H9 (cell line): ENCODE results near the gene RRP12. TPM values are rescaled to one million over a fixed set of nuclear protein-coding genes. Genes with fewer than 3 reads are reported as not detected.

Experiments used
- DNase-seq: peaks from one replicate; pipeline ENCODE4 v3.0.0-alpha.2; 2017
- H2AFZ ChIP-seq: one replicate; pipeline ENCODE4 v1.6.1; 2013; ENCODE audit warnings: mild to moderate bottlenecking, low read length, control low read depth, moderate library complexity
- H2AK5ac ChIP-seq: 2 replicates; pipeline ENCODE4 v1.6.1; 2013; ENCODE audit warnings: low read length, control low read depth, mixed read lengths; ENCODE audit not compliant: insufficient read length
- H2BK120ac ChIP-seq: one replicate; pipeline ENCODE4 v1.6.1; 2013; ENCODE audit warnings: low read depth, mild to moderate bottlenecking, low read length, control low read depth, inconsistent platforms; ENCODE audit not compliant: poor library complexity, severe bottlenecking
- H2BK12ac ChIP-seq: 2 replicates; pipeline ENCODE4 v1.6.1; 2013; ENCODE audit warnings: low read length, control low read depth, mixed read lengths, low read depth; ENCODE audit not compliant: insufficient read length
- H2BK15ac ChIP-seq: 2 replicates; pipeline ENCODE4 v1.6.1; 2013; ENCODE audit warnings: low read depth, low read length, control low read depth
- H2BK20ac ChIP-seq: one replicate; pipeline ENCODE4 v1.6.1; 2013; ENCODE audit warnings: low read depth, mild to moderate bottlenecking, low read length, control low read depth, inconsistent platforms; ENCODE audit not compliant: poor library complexity, severe bottlenecking
- H2BK5ac ChIP-seq: 2 replicates; pipeline ENCODE4 v1.6.1; 2013; ENCODE audit warnings: low read length, control low read depth, mixed read lengths; ENCODE audit not compliant: insufficient read length
- H3K14ac ChIP-seq: 2 replicates; pipeline ENCODE4 v1.6.1; 2013; ENCODE audit warnings: low read length, control low read depth; ENCODE audit not compliant: insufficient read depth
- H3K18ac ChIP-seq: 2 replicates; pipeline ENCODE4 v1.6.1; 2013; ENCODE audit warnings: low read depth, mild to moderate bottlenecking, mixed read lengths, low read length, control low read depth; ENCODE audit not compliant: insufficient read length
- H3K23ac ChIP-seq: 2 replicates; pipeline ENCODE4 v1.6.1; 2013; ENCODE audit warnings: low read length, control low read depth, mixed read lengths, low read depth; ENCODE audit not compliant: insufficient read length
- H3K23me2 ChIP-seq: 2 replicates; pipeline ENCODE4 v1.6.1; 2013; ENCODE audit warnings: low read depth, mild to moderate bottlenecking, mixed read lengths, low read length, control low read depth; ENCODE audit not compliant: insufficient read length, poor library complexity, severe bottlenecking
- H3K27ac ChIP-seq: 2 replicates; pipeline ENCODE4 v1.5.1; 2013; ENCODE audit warnings: low read length, control low read depth, mixed read lengths, low read depth; ENCODE audit not compliant: insufficient read length
- H3K27me3 ChIP-seq: 2 replicates; pipeline ENCODE4 v1.6.1; 2013; ENCODE audit warnings: low read length, control low read depth, inconsistent platforms; ENCODE audit not compliant: insufficient read depth
- H3K4ac ChIP-seq: 2 replicates; pipeline ENCODE4 v1.6.1; 2013; ENCODE audit warnings: low read depth, mild to moderate bottlenecking, control low read depth, inconsistent platforms, low read length, moderate library complexity
- H3K4me1 ChIP-seq: 2 replicates; pipeline ENCODE4 v1.6.1; 2013; ENCODE audit warnings: low read length, control low read depth, inconsistent platforms; ENCODE audit not compliant: insufficient read depth
- H3K4me2 ChIP-seq: 2 replicates; pipeline ENCODE4 v1.6.1; 2013; ENCODE audit warnings: low read length, control low read depth, mixed read lengths; ENCODE audit not compliant: insufficient read length, insufficient read depth
- H3K56ac ChIP-seq: 2 replicates; pipeline ENCODE4 v1.6.1; 2013; ENCODE audit warnings: low read depth, mild to moderate bottlenecking, mixed read lengths, low read length, control low read depth; ENCODE audit not compliant: insufficient read length
- H3K79me1 ChIP-seq: 2 replicates; pipeline ENCODE4 v1.6.1; 2013; ENCODE audit warnings: low read depth, mild to moderate bottlenecking, moderate library complexity, low read length, control low read depth, inconsistent platforms; ENCODE audit not compliant: insufficient read depth, poor library complexity, severe bottlenecking
- H3K79me2 ChIP-seq: 2 replicates; pipeline ENCODE4 v1.6.1; 2013; ENCODE audit warnings: low read length, control low read depth, inconsistent platforms; ENCODE audit not compliant: insufficient read depth
- H3K9ac ChIP-seq: 2 replicates; pipeline ENCODE4 v1.6.1; 2013; ENCODE audit warnings: low read length, control low read depth, mixed read lengths; ENCODE audit not compliant: insufficient read length; ENCODE audit errors: extremely low read depth
- H3K9me3 ChIP-seq: one replicate; pipeline ENCODE4 v1.6.1; 2013; ENCODE audit warnings: low read depth, low read length, inconsistent platforms; ENCODE audit not compliant: control insufficient read depth
- H3T11ph ChIP-seq: one replicate; pipeline ENCODE4 v1.6.1; 2013; ENCODE audit warnings: mild to moderate bottlenecking, low read length, control low read depth, inconsistent platforms
- H4K20me1 ChIP-seq: one replicate; pipeline ENCODE4 v1.6.1; 2013; ENCODE audit not compliant: control insufficient read depth, insufficient read length, insufficient read depth
- H4K5ac ChIP-seq: 2 replicates; pipeline ENCODE4 v1.6.1; 2013; ENCODE audit warnings: low read depth, mild to moderate bottlenecking, mixed read lengths, low read length, control low read depth; ENCODE audit not compliant: insufficient read length
- H4K8ac ChIP-seq: replicated peaks from 2 replicates; pipeline ENCODE4 v1.6.1; 2013; ENCODE audit warnings: low read length, control low read depth, mixed read lengths, low read depth; ENCODE audit not compliant: insufficient read length
- H4K91ac ChIP-seq: 2 replicates; pipeline ENCODE4 v1.6.1; 2013; ENCODE audit warnings: low read depth, mild to moderate bottlenecking, moderate library complexity, mixed read lengths, low read length, control low read depth; ENCODE audit not compliant: insufficient read length
- H3K27ac Mint-ChIP-seq, 3 experiments: 2 replicates in 2 of 3; 3 replicates in 1 of 3; pipeline ENCODE4 v1.8.0; 2020 to 2021; ENCODE audit warnings: mixed read lengths in 3 of 3, mild to moderate bottlenecking in 1 of 3, moderate library complexity in 1 of 3
- H3K27me3 Mint-ChIP-seq: 2 replicates; pipeline ENCODE4 v1.8.0; 2021; ENCODE audit warnings: low read depth, mild to moderate bottlenecking, moderate library complexity, mixed read lengths
- H3K36me3 Mint-ChIP-seq, 3 experiments: 2 replicates in 2 of 3; 3 replicates in 1 of 3; pipeline ENCODE4 v1.8.0; 2020 to 2021; ENCODE audit warnings: low read depth in 3 of 3, mixed read lengths in 3 of 3; ENCODE audit not compliant: insufficient read depth in 1 of 3
- H3K4me1 Mint-ChIP-seq, 2 experiments: 2 replicates each; pipeline ENCODE4 v1.8.0; 2020; ENCODE audit warnings: mixed read lengths in 2 of 2
- H3K4me3 Mint-ChIP-seq, 2 experiments: 2 replicates in 1 of 2; 3 replicates in 1 of 2; pipeline ENCODE4 v1.8.0; 2020 to 2021; ENCODE audit warnings: mild to moderate bottlenecking in 2 of 2, mixed read lengths in 2 of 2, moderate library complexity in 1 of 2
- H3K9me3 Mint-ChIP-seq, 2 experiments: 2 replicates in 1 of 2; 3 replicates in 1 of 2; pipeline ENCODE4 v1.8.0; 2020; ENCODE audit warnings: mild to moderate bottlenecking in 2 of 2, mixed read lengths in 2 of 2, moderate library complexity in 1 of 2
- CTCF ChIP-seq: fragments of 200-600 bp; sonication (generic); conservative IDR thresholded peaks from 3 replicates; pipeline ENCODE4 v1.8.0; 2021; ENCODE audit warnings: antibody characterized with exemption, mild to moderate bottlenecking
- WGBS: extraction: QIAGEN DNeasy Blood & Tissue Kit; methylation state at CpG from one replicate; pipeline ENCODE4 v1.1.7; 2013; ENCODE audit warnings: missing lambda C conversion rate, low lambda C conversion rate, mixed read lengths; ENCODE audit not compliant: insufficient read length; ENCODE audit errors: extremely low coverage; 5-methylcytosine and 5-hydroxymethylcytosine counted together
- total RNA-seq: library from RNA; stranded (reverse); gene quantifications from 2 replicates; pipeline ENCODE4 v1.2.1, GENCODE V29; 2021

The RRP12 gene
- total RNA-seq, 1 experiment from 2014 or later: 71.6 TPM

- Mint-ChIP-seq H3K27me3 (no peaks in the 10 kb centered on the region), H3K27ac (peak overlapping the region in 2 of 3 experiments; percentile 47 to 92; a peak in 1 of 7 replicates), H3K36me3 (peaks cover 30 to 82% (median 55%) of the 10 kb centered on the region in 3 experiments), H3K4me1 (no peaks in the 10 kb centered on the region), H3K4me3 (no peak overlapping the region), H3K9me3 (no peaks in the 10 kb centered on the region)
- Histone ChIP-seq H3K23me2 (no peaks in the 10 kb centered on the region), H3K79me1 (no peaks in the 10 kb centered on the region), H4K20me1 (no peaks in the 10 kb centered on the region), H4K5ac (no peak overlapping the region), H3T11ph (no peak overlapping the region), H2BK20ac (no peak overlapping the region), H3K9me3 (no peaks in the 10 kb centered on the region), H3K4me2 (no peak overlapping the region), H2AFZ (no peak overlapping the region), H2AK5ac (no peak overlapping the region), H3K79me2 (no peaks in the 10 kb centered on the region), H3K23ac (no peak overlapping the region), H3K18ac (no peak overlapping the region), H2BK5ac (no peak overlapping the region), H3K56ac (no peak overlapping the region), H4K91ac (no peak overlapping the region), H3K4me1 (no peaks in the 10 kb centered on the region), H2BK15ac (no peak overlapping the region), H2BK12ac (no peak overlapping the region), H3K14ac (no peak overlapping the region), H3K9ac (no peak overlapping the region), H2BK120ac (no peak overlapping the region), H4K8ac (no peak overlapping the region), H3K27ac (no peak overlapping the region), H3K4ac (no peak overlapping the region), H3K27me3 (no peaks in the 10 kb centered on the region)
- no CpG with 5 or more reads among the region's 6 CpGs for WGBS
- no peak for DNase-seq
- TF ChIP-seq CTCF: no peak
Observed at GRCh38 chr10:97376413-97376812, 24.7 kb downstream of the RRP12 start.
